GM23338 (cell line): ENCODE results near the gene FNDC1.

Experiments
- EZH2 ChIP-seq: fragments of 200-600 bp; sonication (generic); IDR thresholded peaks from one replicate; pipeline ENCODE4 v1.8.0; 2017; ENCODE audit warnings: antibody characterized with exemption, mild to moderate bottlenecking, low read depth; ENCODE audit not compliant: unreplicated experiment
- EZH2phosphoT487 ChIP-seq: fragments of 200-600 bp; sonication (generic); IDR thresholded peaks from one replicate; pipeline ENCODE4 v1.8.1; 2018; ENCODE audit warnings: antibody characterized with exemption; ENCODE audit not compliant: unreplicated experiment
- JUNB ChIP-seq: IDR thresholded peaks from one replicate; pipeline ENCODE4 v1.6.1; 2016; ENCODE audit warnings: antibody characterized with exemption; ENCODE audit not compliant: unreplicated experiment
- POLR2AphosphoS5 ChIP-seq: IDR thresholded peaks from 2 replicates; pipeline ENCODE4 v1.6.1; 2016; ENCODE audit warnings: antibody characterized with exemption, low read depth
- TF ChIP-seq, protein P1 (sequence below), 2 experiments: fragments of 200-600 bp in 1 of 2; sonication (generic) in 1 of 2; conservative IDR thresholded peaks; 2 replicates each; pipeline versions ENCODE4 v1.5.1 to v1.6.1; 2016 to 2017; ENCODE audit warnings: antibody characterized with exemption in 2 of 2, low read depth in 2 of 2, mild to moderate bottlenecking in 2 of 2, moderate library complexity in 1 of 2

GRCh38 chr6:159311618-159312017 lies 142.4 kb downstream of the FNDC1 start:
- TF ChIP-seq EZH2: no peak
- no peak for TF ChIP-seq POLR2AphosphoS5
- TF ChIP-seq, protein P1, sequence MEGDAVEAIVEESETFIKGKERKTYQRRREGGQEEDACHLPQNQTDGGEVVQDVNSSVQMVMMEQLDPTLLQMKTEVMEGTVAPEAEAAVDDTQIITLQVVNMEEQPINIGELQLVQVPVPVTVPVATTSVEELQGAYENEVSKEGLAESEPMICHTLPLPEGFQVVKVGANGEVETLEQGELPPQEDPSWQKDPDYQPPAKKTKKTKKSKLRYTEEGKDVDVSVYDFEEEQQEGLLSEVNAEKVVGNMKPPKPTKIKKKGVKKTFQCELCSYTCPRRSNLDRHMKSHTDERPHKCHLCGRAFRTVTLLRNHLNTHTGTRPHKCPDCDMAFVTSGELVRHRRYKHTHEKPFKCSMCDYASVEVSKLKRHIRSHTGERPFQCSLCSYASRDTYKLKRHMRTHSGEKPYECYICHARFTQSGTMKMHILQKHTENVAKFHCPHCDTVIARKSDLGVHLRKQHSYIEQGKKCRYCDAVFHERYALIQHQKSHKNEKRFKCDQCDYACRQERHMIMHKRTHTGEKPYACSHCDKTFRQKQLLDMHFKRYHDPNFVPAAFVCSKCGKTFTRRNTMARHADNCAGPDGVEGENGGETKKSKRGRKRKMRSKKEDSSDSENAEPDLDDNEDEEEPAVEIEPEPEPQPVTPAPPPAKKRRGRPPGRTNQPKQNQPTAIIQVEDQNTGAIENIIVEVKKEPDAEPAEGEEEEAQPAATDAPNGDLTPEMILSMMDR (conservative IDR thresholded peaks at IDR 0.05; ENCODE audit: low read depth in 2 of 2): peak in 1 of 2 experiments; percentile 43; a peak in 3 of 4 replicates
- TF ChIP-seq EZH2phosphoT487: no peak
- no peak for TF ChIP-seq JUNB
